Esophagus (tissue), 2 donors: ENCODE results near the gene ELMO1. TPM values are rescaled to one million over a fixed set of nuclear protein-coding genes. Genes with fewer than 3 reads are reported as not detected.

Source experiments
- H3K27ac ChIP-seq, 2 donors: one replicate each; pipeline ENCODE4 v1.5.1; 2013; ENCODE audit warnings: low read depth in 2 of 2, mild to moderate bottlenecking in 2 of 2, inconsistent platforms in 1 of 2, low read length in 1 of 2, moderate library complexity in 1 of 2
- H3K27me3 ChIP-seq, 2 donors: one replicate each; pipeline ENCODE4 v1.6.1; 2013; ENCODE audit warnings: low read length in 2 of 2, control low read depth in 1 of 2, mild to moderate bottlenecking in 1 of 2; ENCODE audit not compliant: insufficient read depth in 2 of 2, control insufficient read depth in 1 of 2
- H3K36me3 ChIP-seq, 2 donors: one replicate each; pipeline ENCODE4 v1.6.1; 2013; ENCODE audit warnings: low read length in 1 of 2; ENCODE audit not compliant: control insufficient read depth in 2 of 2, insufficient read depth in 2 of 2
- H3K4me1 ChIP-seq, 2 donors: one replicate each; pipeline ENCODE4 v1.6.1; 2013; ENCODE audit warnings: low read length in 1 of 2; ENCODE audit not compliant: control insufficient read depth in 2 of 2, insufficient read depth in 2 of 2
- H3K4me3 ChIP-seq, 2 donors: one replicate each; pipeline ENCODE4 v1.5.1; 2013; ENCODE audit warnings: low read length in 2 of 2, mild to moderate bottlenecking in 2 of 2, low read depth in 1 of 2, moderate library complexity in 1 of 2
- H3K9me3 ChIP-seq, 2 donors: one replicate each; pipeline ENCODE4 v1.6.1; 2013; ENCODE audit warnings: mild to moderate bottlenecking in 2 of 2, low read depth in 1 of 2, low read length in 1 of 2, moderate library complexity in 1 of 2; ENCODE audit not compliant: control insufficient read depth in 2 of 2, insufficient read depth in 1 of 2
- WGBS, 2 donors: extraction: QIAGEN DNeasy Blood & Tissue Kit; methylation state at CpG; one replicate each; pipeline ENCODE4 v1.1.7; 2013; 5-methylcytosine and 5-hydroxymethylcytosine counted together
- polyA plus RNA-seq, 2 donors: library from polyadenylated mRNA; stranded (reverse); fragments of 200-250 nt; gene quantifications; one replicate each; pipeline ENCODE4 v1.2.3, GENCODE V29; 2013
- donor health status: healthy with polysubstance abuse.
- donor health status: Bipolar disorder and iron deficiency.

The ELMO1 gene
- polyA plus RNA-seq, 2 donors: 1.5 to 2.9 TPM

- WGBS, 2 donors: 76 to 82% methylated on average over 2 of the region's 2 CpGs
- Histone ChIP-seq H3K4me1 (no peaks in the 10 kb centered on the region), H3K27me3 (no peaks in the 10 kb centered on the region), H3K4me3 (no peak overlapping the region), H3K27ac (no peak overlapping the region), H3K36me3 (no peaks in the 10 kb centered on the region), H3K9me3 (no peaks in the 10 kb centered on the region)
Observed at GRCh38 chr7:37427276-37427940, 21.3 kb downstream of the ELMO1 start.

GRCh38 chr7:37425498-37425897 lies 23.2 kb downstream of the ELMO1 start:
- H3K27ac ChIP-seq: no peak overlapping the region

GRCh38 chr7:37424995-37425394 lies 23.7 kb downstream of the ELMO1 start:
- Histone ChIP-seq H3K9me3 (no peaks in the 10 kb centered on the region), H3K27me3 (no peaks in the 10 kb centered on the region), H3K27ac (no peak overlapping the region), H3K4me1 (no peaks in the 10 kb centered on the region), H3K36me3 (no peaks in the 10 kb centered on the region), H3K4me3 (no peak overlapping the region)
- 84 to 93% methylated on average over 2 of the region's 2 CpGs for WGBS, 2 donors

More at GRCh38 chr7:37425498-37425897, 23.2 kb downstream of the ELMO1 start:
- Histone ChIP-seq H3K4me1 (no peaks in the 10 kb centered on the region), H3K27me3 (no peaks in the 10 kb centered on the region), H3K36me3 (no peaks in the 10 kb centered on the region), H3K9me3 (no peaks in the 10 kb centered on the region), H3K4me3 (no peak overlapping the region)
- 55 to 59% methylated on average over 5 of the region's 5 CpGs for WGBS, 2 donors

- 80 to 95% methylated on average over 1 of the region's 1 CpG for WGBS, 2 donors
- Histone ChIP-seq H3K27me3 (no peaks in the 10 kb centered on the region), H3K27ac (no peak overlapping the region)
Observed at GRCh38 chr7:37424521-37424920, 24.1 kb downstream of the ELMO1 start.

GRCh38 chr7:37421861-37422500 lies 26.7 kb downstream of the ELMO1 start:
- H3K4me3 ChIP-seq: no peak overlapping the region
- no peaks in the 10 kb centered on the region for H3K9me3 ChIP-seq
- no peaks in the 10 kb centered on the region for H3K4me1 ChIP-seq
- H3K36me3 ChIP-seq: no peaks in the 10 kb centered on the region
- WGBS, 2 donors: 58 to 69% methylated on average over 6 of the region's 6 CpGs
- H3K27ac ChIP-seq: no peak overlapping the region
- H3K27me3 ChIP-seq: no peaks in the 10 kb centered on the region

More at GRCh38 chr7:37424521-37424920, 24.1 kb downstream of the ELMO1 start:
- no peak overlapping the region for H3K4me3 ChIP-seq
- no peaks in the 10 kb centered on the region for H3K4me1 ChIP-seq
- no peaks in the 10 kb centered on the region for H3K9me3 ChIP-seq
- no peaks in the 10 kb centered on the region for H3K36me3 ChIP-seq

GRCh38 chr7:37420946-37421695 lies 27.5 kb downstream of the ELMO1 start:
- Histone ChIP-seq H3K27me3 (no peaks in the 10 kb centered on the region), H3K36me3 (no peaks in the 10 kb centered on the region), H3K4me1 (no peaks in the 10 kb centered on the region), H3K27ac (no peak overlapping the region), H3K4me3 (no peak overlapping the region), H3K9me3 (no peaks in the 10 kb centered on the region)
- WGBS, 2 donors: 45 to 47% methylated on average over 6 of the region's 6 CpGs

GRCh38 chr7:37419496-37419895 lies 29.2 kb downstream of the ELMO1 start:
- Histone ChIP-seq H3K27me3 (no peaks in the 10 kb centered on the region), H3K4me1 (no peaks in the 10 kb centered on the region), H3K27ac (no peak overlapping the region)

GRCh38 chr7:37418381-37418780 lies 30.3 kb downstream of the ELMO1 start:
- Histone ChIP-seq H3K27ac (no peak overlapping the region), H3K9me3 (no peaks in the 10 kb centered on the region), H3K36me3 (no peaks in the 10 kb centered on the region), H3K27me3 (no peaks in the 10 kb centered on the region), H3K4me1 (no peaks in the 10 kb centered on the region), H3K4me3 (no peak overlapping the region)
- WGBS, 2 donors: 91 to 94% methylated on average over 6 of the region's 6 CpGs

More at GRCh38 chr7:37419496-37419895, 29.2 kb downstream of the ELMO1 start:
- no peaks in the 10 kb centered on the region for H3K9me3 ChIP-seq
- H3K4me3 ChIP-seq: no peak overlapping the region
- no peaks in the 10 kb centered on the region for H3K36me3 ChIP-seq

- Histone ChIP-seq H3K9me3 (no peaks in the 10 kb centered on the region), H3K4me3 (no peak overlapping the region), H3K27ac (no peak overlapping the region), H3K4me1 (no peaks in the 10 kb centered on the region), H3K27me3 (no peaks in the 10 kb centered on the region), H3K36me3 (no peaks in the 10 kb centered on the region)
- WGBS, 2 donors: 77 to 78% methylated on average over 10 of the region's 10 CpGs
Observed at GRCh38 chr7:37417107-37417474, 31.6 kb downstream of the ELMO1 start.
